HEK293 (cell line): ENCODE data around the gene PLA2G4E.
A peak's percentile ranks its signal among the peaks of the same experiment; 100 is the strongest.

ENCODE experiments used
- GLI4 ChIP-seq: fragments of 450-650 bp; formaldehyde crosslinking; IDR thresholded peaks from 2 replicates; pipeline ENCODE4 v1.5.1; 2016; ENCODE audit warnings: missing biosample characterization, missing genetic modification characterization
- HOXA7 ChIP-seq: sonication (generic); formaldehyde crosslinking; IDR thresholded peaks from 2 replicates; pipeline ENCODE4 v1.8.1; 2022; ENCODE audit warnings: missing genetic modification reagents, borderline replicate concordance
- HOXD13 ChIP-seq: sonication (generic); formaldehyde crosslinking; IDR thresholded peaks from 2 replicates; pipeline ENCODE4 v1.8.0; 2022; ENCODE audit warnings: missing genetic modification reagents, borderline replicate concordance
- KLF1 ChIP-seq: fragments of 450-650 bp; formaldehyde crosslinking; IDR thresholded peaks from 2 replicates; pipeline ENCODE4 v1.5.1; 2016; ENCODE audit warnings: missing biosample characterization, missing genetic modification characterization
- KLF16 ChIP-seq: fragments of 450-650 bp; formaldehyde crosslinking; IDR thresholded peaks from 2 replicates; pipeline ENCODE4 v1.5.1; 2017; ENCODE audit warnings: missing biosample characterization, missing genetic modification characterization
- KLF8 ChIP-seq: fragments of 450-650 bp; formaldehyde crosslinking; IDR thresholded peaks from 2 replicates; pipeline ENCODE4 v1.5.1; 2016; ENCODE audit warnings: missing biosample characterization, missing genetic modification characterization
- KLF9 ChIP-seq: fragments of 450-650 bp; formaldehyde crosslinking; IDR thresholded peaks from 2 replicates; pipeline ENCODE4 v1.5.1; 2016; ENCODE audit warnings: missing biosample characterization, missing genetic modification characterization, low read depth
- OSR2 ChIP-seq: fragments of 450-650 bp; formaldehyde crosslinking; IDR thresholded peaks from 2 replicates; pipeline ENCODE4 v1.5.1; 2016; ENCODE audit warnings: missing biosample characterization, missing genetic modification characterization
- PBX3 ChIP-seq: sonication (generic); formaldehyde crosslinking; IDR thresholded peaks from 2 replicates; pipeline ENCODE4 v1.8.1; 2022; ENCODE audit warnings: mild to moderate bottlenecking, moderate library complexity, missing genetic modification reagents
- RBAK ChIP-seq: fragments of 450-650 bp; formaldehyde crosslinking; IDR thresholded peaks from 2 replicates; pipeline ENCODE4 v1.5.1; 2016; ENCODE audit warnings: missing biosample characterization, missing genetic modification characterization
- SETDB1 ChIP-seq: IDR thresholded peaks from one replicate; pipeline ENCODE4 v1.6.1; 2017; ENCODE audit warnings: mild to moderate bottlenecking, low read length, moderate library complexity, mixed read lengths; ENCODE audit not compliant: insufficient read length
- YY1 ChIP-seq: fragments of 450-650 bp; formaldehyde crosslinking; IDR thresholded peaks from 2 replicates; pipeline ENCODE4 v1.5.1; 2018; ENCODE audit warnings: missing biosample characterization, missing genetic modification characterization
- ZBTB8A ChIP-seq: fragments of 450-650 bp; formaldehyde crosslinking; IDR thresholded peaks from 2 replicates; pipeline ENCODE4 v1.5.1; 2016; ENCODE audit warnings: missing biosample characterization, missing genetic modification characterization
- ZNF10 ChIP-seq: fragments of 450-650 bp; formaldehyde crosslinking; IDR thresholded peaks from 2 replicates; pipeline ENCODE4 v1.5.1; 2017; ENCODE audit warnings: missing biosample characterization, missing genetic modification characterization
- ZNF114 ChIP-seq: fragments of 450-650 bp; formaldehyde crosslinking; IDR thresholded peaks from 2 replicates; pipeline ENCODE4 v1.5.0; 2017; ENCODE audit warnings: missing biosample characterization, missing genetic modification characterization
- ZNF146 ChIP-seq: fragments of 450-650 bp; formaldehyde crosslinking; IDR thresholded peaks from 2 replicates; pipeline ENCODE4 v1.5.1; 2016; ENCODE audit warnings: missing biosample characterization, missing genetic modification characterization
- ZNF211 ChIP-seq: fragments of 450-650 bp; formaldehyde crosslinking; IDR thresholded peaks from 2 replicates; pipeline ENCODE4 v1.5.1; 2016; ENCODE audit warnings: low read depth, missing biosample characterization, missing genetic modification characterization
- ZNF335 ChIP-seq: fragments of 450-650 bp; formaldehyde crosslinking; conservative IDR thresholded peaks from 2 replicates; pipeline ENCODE4 v1.5.1; 2016; ENCODE audit warnings: missing biosample characterization, missing genetic modification characterization
- ZNF350 ChIP-seq: fragments of 450-650 bp; formaldehyde crosslinking; IDR thresholded peaks from 2 replicates; pipeline ENCODE4 v1.5.0; 2017; ENCODE audit warnings: missing biosample characterization, mild to moderate bottlenecking, missing genetic modification characterization
- ZNF404 ChIP-seq: fragments of 450-650 bp; formaldehyde crosslinking; IDR thresholded peaks from 2 replicates; pipeline ENCODE4 v1.5.1; 2017; ENCODE audit warnings: missing biosample characterization, missing genetic modification characterization
- ZNF473 ChIP-seq: fragments of 450-650 bp; formaldehyde crosslinking; IDR thresholded peaks from 2 replicates; pipeline ENCODE4 v1.5.1; 2017; ENCODE audit warnings: missing biosample characterization, missing genetic modification characterization
- ZNF510 ChIP-seq: fragments of 450-650 bp; formaldehyde crosslinking; IDR thresholded peaks from 2 replicates; pipeline ENCODE4 v1.5.1; 2018; ENCODE audit warnings: mild to moderate bottlenecking, missing genetic modification characterization, missing biosample characterization; ENCODE audit not compliant: insufficient replicate concordance
- ZNF544 ChIP-seq: fragments of 450-650 bp; formaldehyde crosslinking; IDR thresholded peaks from 2 replicates; pipeline ENCODE4 v1.5.0; 2017; ENCODE audit warnings: missing biosample characterization, missing genetic modification characterization
- ZNF561 ChIP-seq: fragments of 450-650 bp; IDR thresholded peaks from 2 replicates; pipeline ENCODE4 v1.5.1; 2018; ENCODE audit warnings: missing biosample characterization, missing genetic modification characterization, borderline replicate concordance
- ZNF600 ChIP-seq: fragments of 450-650 bp; formaldehyde crosslinking; IDR thresholded peaks from 2 replicates; pipeline ENCODE4 v1.5.1; 2016; ENCODE audit warnings: missing biosample characterization, missing genetic modification characterization
- ZNF626 ChIP-seq: fragments of 450-650 bp; sonication (Bioruptor Pico); formaldehyde crosslinking; IDR thresholded peaks from 2 replicates; pipeline ENCODE4 v1.5.1; 2018; ENCODE audit warnings: missing biosample characterization, missing genetic modification characterization, inconsistent platforms
- ZNF629 ChIP-seq: fragments of 450-650 bp; formaldehyde crosslinking; IDR thresholded peaks from 2 replicates; pipeline ENCODE4 v1.5.1; 2017; ENCODE audit warnings: missing biosample characterization, missing genetic modification characterization
- ZNF830 ChIP-seq: fragments of 450-650 bp; IDR thresholded peaks from 2 replicates; pipeline ENCODE4 v1.5.0; 2018; ENCODE audit warnings: missing biosample characterization, missing genetic modification characterization, low read depth, mild to moderate bottlenecking, moderate library complexity
- TF ChIP-seq, protein P1 (sequence below): fragments of 450-650 bp; formaldehyde crosslinking; IDR thresholded peaks from 2 replicates; pipeline ENCODE4 v1.5.1; 2017; ENCODE audit warnings: missing biosample characterization, mild to moderate bottlenecking, missing genetic modification characterization, moderate library complexity
- TF ChIP-seq, protein P2 (sequence below): fragments of 450-650 bp; formaldehyde crosslinking; IDR thresholded peaks from 2 replicates; pipeline ENCODE4 v1.5.1; 2016; ENCODE audit warnings: missing biosample characterization, missing genetic modification characterization, borderline replicate concordance
- TF ChIP-seq, protein P3 (sequence below): fragments of 450-650 bp; formaldehyde crosslinking; IDR thresholded peaks from 2 replicates; pipeline ENCODE4 v1.5.1; 2016; ENCODE audit warnings: missing biosample characterization, missing genetic modification characterization
- TF ChIP-seq, protein P4 (sequence below): fragments of 450-650 bp; formaldehyde crosslinking; IDR thresholded peaks from 2 replicates; pipeline ENCODE4 v1.5.1; 2016; ENCODE audit warnings: missing biosample characterization, missing genetic modification characterization

The PLA2G4E gene

DNA sequence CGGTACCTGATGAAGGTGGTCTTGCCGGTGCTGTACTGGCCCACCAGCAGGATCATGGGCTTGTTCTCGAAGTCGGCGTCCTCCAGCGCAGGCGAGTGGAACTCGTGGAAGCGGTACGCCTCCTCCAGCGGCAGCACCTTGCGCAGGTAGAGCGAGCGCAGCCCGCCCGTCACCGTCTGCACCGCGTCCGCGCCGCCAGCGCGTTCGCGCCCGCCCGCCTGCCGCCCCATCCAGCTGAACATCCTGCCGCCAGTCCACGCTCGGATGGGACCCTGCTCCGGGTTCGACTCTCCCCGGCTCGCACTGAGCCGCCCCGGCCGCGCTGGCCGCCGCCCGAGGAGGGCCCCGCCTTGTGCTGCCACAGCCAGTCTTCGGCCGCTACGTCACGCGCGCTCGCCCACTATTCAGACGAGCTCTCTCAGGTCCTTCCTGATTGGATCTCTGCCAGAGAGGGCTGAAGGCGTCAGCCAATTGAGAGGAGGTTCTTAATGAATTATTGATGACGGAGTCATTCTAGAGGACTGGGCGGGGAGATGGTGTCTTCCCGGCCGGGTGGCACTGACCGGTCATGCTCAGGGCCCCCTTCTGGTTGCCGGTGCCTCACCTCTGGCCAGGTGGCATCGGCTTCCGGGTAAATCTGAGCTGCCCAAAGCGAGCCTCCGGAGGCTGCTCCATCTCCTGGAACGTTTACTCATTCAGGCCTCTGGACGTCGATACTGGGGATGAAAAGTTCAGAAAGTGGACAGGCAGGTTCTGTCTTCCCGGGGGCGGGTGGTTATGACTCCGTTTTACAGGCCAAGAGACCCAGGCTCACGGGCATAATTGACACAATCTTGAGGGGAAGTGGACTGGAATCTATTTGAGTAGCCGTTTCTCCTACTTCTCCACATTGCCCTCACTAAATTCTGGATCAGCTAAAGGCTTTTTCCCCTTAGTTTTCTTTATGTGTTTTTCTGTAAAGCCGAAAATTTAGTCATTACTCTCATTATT, 48.3 kb downstream of the PLA2G4E start, which contains the start of gene EHD4 (continued):
- peak; percentile 50 for TF ChIP-seq KLF1
- TF ChIP-seq SETDB1, result no peak
- TF ChIP-seq ZNF600 (tag by site-specific recombination), result peak; percentile 17; the same call in 1 of the 2 replicates
- no peak for TF ChIP-seq ZNF830 (tag by site-specific recombination)
- no peak for TF ChIP-seq ZNF626 (tag by site-specific recombination)
- TF ChIP-seq RBAK (tag by site-specific recombination), result no peak
- 0 out of 2 replicates have a peak, but pooled peaks have one; percentile 28 for TF ChIP-seq OSR2 (tag by site-specific recombination)
- TF ChIP-seq ZNF404 (tag by site-specific recombination), result no peak
- peak; percentile 9; the same call in 1 of the 2 replicates for TF ChIP-seq ZBTB8A (tag by site-specific recombination)
- no peak for TF ChIP-seq HOXD13 (CRISPR knock-in tag)
- no peak for TF ChIP-seq ZNF146 (tag by site-specific recombination)
- no peak for TF ChIP-seq GLI4 (tag by site-specific recombination)
- no peak for TF ChIP-seq ZNF473 (tag by site-specific recombination)
- peak; percentile 86 for TF ChIP-seq ZNF10 (tag by site-specific recombination)
- TF ChIP-seq KLF8 (tag by site-specific recombination), result peak; percentile 56; the same call in 1 of the 2 replicates
- peak; percentile 44; the same call in 1 of the 2 replicates for TF ChIP-seq PBX3
- TF ChIP-seq, protein P1, sequence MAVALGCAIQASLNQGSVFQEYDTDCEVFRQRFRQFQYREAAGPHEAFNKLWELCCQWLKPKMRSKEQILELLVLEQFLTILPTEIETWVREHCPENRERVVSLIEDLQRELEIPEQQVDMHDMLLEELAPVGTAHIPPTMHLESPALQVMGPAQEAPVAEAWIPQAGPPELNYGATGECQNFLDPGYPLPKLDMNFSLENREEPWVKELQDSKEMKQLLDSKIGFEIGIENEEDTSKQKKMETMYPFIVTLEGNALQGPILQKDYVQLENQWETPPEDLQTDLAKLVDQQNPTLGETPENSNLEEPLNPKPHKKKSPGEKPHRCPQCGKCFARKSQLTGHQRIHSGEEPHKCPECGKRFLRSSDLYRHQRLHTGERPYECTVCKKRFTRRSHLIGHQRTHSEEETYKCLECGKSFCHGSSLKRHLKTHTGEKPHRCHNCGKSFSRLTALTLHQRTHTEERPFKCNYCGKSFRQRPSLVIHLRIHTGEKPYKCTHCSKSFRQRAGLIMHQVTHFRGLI (tag by site-specific recombination), result no peak
- TF ChIP-seq ZNF561, result no peak
- peak; percentile 17; the same call in 1 of the 2 replicates for TF ChIP-seq YY1 (tag by site-specific recombination)
- peak; percentile 21; the same call in 1 of the 2 replicates for TF ChIP-seq KLF9 (tag by site-specific recombination)
- TF ChIP-seq, protein P2, sequence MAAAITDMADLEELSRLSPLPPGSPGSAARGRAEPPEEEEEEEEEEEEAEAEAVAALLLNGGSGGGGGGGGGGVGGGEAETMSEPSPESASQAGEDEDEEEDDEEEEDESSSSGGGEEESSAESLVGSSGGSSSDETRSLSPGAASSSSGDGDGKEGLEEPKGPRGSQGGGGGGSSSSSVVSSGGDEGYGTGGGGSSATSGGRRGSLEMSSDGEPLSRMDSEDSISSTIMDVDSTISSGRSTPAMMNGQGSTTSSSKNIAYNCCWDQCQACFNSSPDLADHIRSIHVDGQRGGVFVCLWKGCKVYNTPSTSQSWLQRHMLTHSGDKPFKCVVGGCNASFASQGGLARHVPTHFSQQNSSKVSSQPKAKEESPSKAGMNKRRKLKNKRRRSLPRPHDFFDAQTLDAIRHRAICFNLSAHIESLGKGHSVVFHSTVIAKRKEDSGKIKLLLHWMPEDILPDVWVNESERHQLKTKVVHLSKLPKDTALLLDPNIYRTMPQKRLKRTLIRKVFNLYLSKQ (tag by site-specific recombination), result no peak
- TF ChIP-seq ZNF629, result peak; percentile 91
- 0 out of 2 replicates have a peak, but pooled peaks have one; percentile 28 for TF ChIP-seq KLF16
- no peak for TF ChIP-seq ZNF350 (tag by site-specific recombination)
- no peak for TF ChIP-seq ZNF211
- no peak for TF ChIP-seq ZNF544 (tag by site-specific recombination)
- TF ChIP-seq, protein P3, sequence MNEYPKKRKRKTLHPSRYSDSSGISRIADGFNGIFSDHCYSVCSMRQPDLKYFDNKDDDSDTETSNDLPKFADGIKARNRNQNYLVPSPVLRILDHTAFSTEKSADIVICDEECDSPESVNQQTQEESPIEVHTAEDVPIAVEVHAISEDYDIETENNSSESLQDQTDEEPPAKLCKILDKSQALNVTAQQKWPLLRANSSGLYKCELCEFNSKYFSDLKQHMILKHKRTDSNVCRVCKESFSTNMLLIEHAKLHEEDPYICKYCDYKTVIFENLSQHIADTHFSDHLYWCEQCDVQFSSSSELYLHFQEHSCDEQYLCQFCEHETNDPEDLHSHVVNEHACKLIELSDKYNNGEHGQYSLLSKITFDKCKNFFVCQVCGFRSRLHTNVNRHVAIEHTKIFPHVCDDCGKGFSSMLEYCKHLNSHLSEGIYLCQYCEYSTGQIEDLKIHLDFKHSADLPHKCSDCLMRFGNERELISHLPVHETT (tag by site-specific recombination), result no peak
- TF ChIP-seq ZNF335, result peak; percentile 97
- TF ChIP-seq, protein P4, sequence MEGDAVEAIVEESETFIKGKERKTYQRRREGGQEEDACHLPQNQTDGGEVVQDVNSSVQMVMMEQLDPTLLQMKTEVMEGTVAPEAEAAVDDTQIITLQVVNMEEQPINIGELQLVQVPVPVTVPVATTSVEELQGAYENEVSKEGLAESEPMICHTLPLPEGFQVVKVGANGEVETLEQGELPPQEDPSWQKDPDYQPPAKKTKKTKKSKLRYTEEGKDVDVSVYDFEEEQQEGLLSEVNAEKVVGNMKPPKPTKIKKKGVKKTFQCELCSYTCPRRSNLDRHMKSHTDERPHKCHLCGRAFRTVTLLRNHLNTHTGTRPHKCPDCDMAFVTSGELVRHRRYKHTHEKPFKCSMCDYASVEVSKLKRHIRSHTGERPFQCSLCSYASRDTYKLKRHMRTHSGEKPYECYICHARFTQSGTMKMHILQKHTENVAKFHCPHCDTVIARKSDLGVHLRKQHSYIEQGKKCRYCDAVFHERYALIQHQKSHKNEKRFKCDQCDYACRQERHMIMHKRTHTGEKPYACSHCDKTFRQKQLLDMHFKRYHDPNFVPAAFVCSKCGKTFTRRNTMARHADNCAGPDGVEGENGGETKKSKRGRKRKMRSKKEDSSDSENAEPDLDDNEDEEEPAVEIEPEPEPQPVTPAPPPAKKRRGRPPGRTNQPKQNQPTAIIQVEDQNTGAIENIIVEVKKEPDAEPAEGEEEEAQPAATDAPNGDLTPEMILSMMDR (tag by site-specific recombination), result peak; percentile 49; the same call in 1 of the 2 replicates
- TF ChIP-seq HOXA7 (CRISPR knock-in tag), result no peak
- TF ChIP-seq ZNF510 (tag by site-specific recombination), result no peak
- no peak for TF ChIP-seq ZNF114 (tag by site-specific recombination)
